HCT116 (cell line): ENCODE results near the gene SLC51A. TPM values are rescaled to one million over a fixed set of nuclear protein-coding genes. Genes with fewer than 3 reads are reported as not detected.

Experiments used
- ATAC-seq: fragments of 200-7000 bp; cut with Tn5 transposase; 2 replicates; pipeline ENCODE4 v1.9.1; 2020; ENCODE audit warnings: mild to moderate bottlenecking, moderate library complexity
- BruUV-seq: library from RNA; stranded (reverse); fragments of 400-500 nt; replicated peaks from 2 replicates; lab custom pipeline; 2021; lab: Mats Ljungman, UMichigan
- CTCF ChIA-PET: fragments of 300-600 bp; sonication (Branson Sonifier 250); formaldehyde crosslinking; loops from one replicate; lab custom pipeline; 2021; ENCODE audit warnings: antibody characterized with exemption; lab: Charles Lee
- POLR2A ChIA-PET: fragments of 300-600, 350-600 bp; sonication (Branson Sonifier 250); formaldehyde crosslinking; loops from one replicate; lab custom pipeline; 2021; ENCODE audit warnings: antibody characterized with exemption; lab: Charles Lee
- RAD21 ChIA-PET, 2 experiments: fragments of 300-600 bp; sonication (Branson Sonifier 250); formaldehyde crosslinking; loops; one replicate each; lab custom pipeline; 2023; ENCODE audit warnings: low total read pairs in 2 of 2; ENCODE audit not compliant: uncharacterized antibody in 2 of 2, unreplicated experiment in 2 of 2, low non-redundant PET in 1 of 2; lab: Charles Lee
- DNase-seq: peaks from one replicate; pipeline ENCODE4 v3.0.0-alpha.2; 2010; ENCODE audit warnings: low read depth, low spot score
- H2AFZ ChIP-seq: fragments of 200-600 bp; shearing (Covaris generic), sonication (generic); 2 replicates; pipeline ENCODE4 v1.6.1; 2017; ENCODE audit warnings: low read depth, mixed run types, mixed read lengths, antibody characterized with exemption, low read length; ENCODE audit not compliant: poor library complexity, severe bottlenecking
- H3K27ac ChIP-seq: 2 replicates; pipeline ENCODE4 v1.5.1; 2012; ENCODE audit warnings: low read depth, low read length
- H3K27me3 ChIP-seq: fragments of 200-600 bp; sonication (generic); 2 replicates; pipeline ENCODE4 v1.6.1; 2016; ENCODE audit warnings: mixed run types, low read length, mixed read lengths; ENCODE audit not compliant: insufficient read depth
- H3K36me3 ChIP-seq, 2 experiments: fragments of 200-500 bp in 1 of 2; fragments of 200-600 bp in 1 of 2; sonication (Bioruptor generic) in 1 of 2; sonication (generic) in 1 of 2; 2 replicates each; pipeline versions ENCODE4 v1.5.1 to v1.6.1; 2014 to 2016; ENCODE audit warnings: low read length in 2 of 2, inconsistent platforms in 1 of 2, mixed read lengths in 1 of 2, mixed run types in 1 of 2; ENCODE audit not compliant: insufficient read depth in 2 of 2, control insufficient read depth in 1 of 2
- H3K4me1 ChIP-seq, 2 experiments: fragments of 200-600 bp in 1 of 2; sonication (generic) in 1 of 2; 2 replicates each; pipeline versions ENCODE4 v1.5.1 to v1.6.1; 2012 to 2017; ENCODE audit warnings: low read length in 2 of 2, inconsistent platforms in 1 of 2, mild to moderate bottlenecking in 1 of 2, mixed read lengths in 1 of 2, mixed run types in 1 of 2, moderate library complexity in 1 of 2; ENCODE audit not compliant: insufficient read depth in 2 of 2, control insufficient read depth in 1 of 2
- H3K4me2 ChIP-seq: fragments of 200-600 bp; sonication (generic); 2 replicates; pipeline ENCODE4 v1.6.1; 2017; ENCODE audit warnings: mixed run types, low read length, mixed read lengths
- H3K4me3 ChIP-seq, 2 experiments: fragments of 200-600 bp in 1 of 2; sonication (generic) in 1 of 2; replicated peaks in 1 of 2; 2 replicates each; pipeline ENCODE4 v1.5.1; 2011 to 2016; ENCODE audit warnings: low read length in 2 of 2, control low read depth in 1 of 2, low read depth in 1 of 2, mild to moderate bottlenecking in 1 of 2, mixed read lengths in 1 of 2, mixed run types in 1 of 2
- H3K79me2 ChIP-seq: fragments of 200-600 bp; sonication (generic); 2 replicates; pipeline ENCODE4 v1.6.1; 2017; ENCODE audit warnings: mild to moderate bottlenecking, mixed run types, low read length, moderate library complexity, mixed read lengths; ENCODE audit not compliant: insufficient read depth
- H3K9ac ChIP-seq: fragments of 200-600 bp; sonication (generic); 2 replicates; pipeline ENCODE4 v1.6.1; 2016; ENCODE audit warnings: low read length, mixed read lengths
- H3K9me2 ChIP-seq: fragments of 200-600 bp; sonication (generic), shearing (Covaris generic); 2 replicates; pipeline ENCODE4 v1.6.1; 2017; ENCODE audit warnings: mixed run types, mild to moderate bottlenecking, moderate library complexity; ENCODE audit not compliant: insufficient read depth
- H3K9me3 ChIP-seq, 2 experiments: fragments of 200-500 bp in 1 of 2; fragments of 200-600 bp in 1 of 2; sonication (Bioruptor generic) in 1 of 2; sonication (generic) in 1 of 2; 2 replicates each; pipeline ENCODE4 v1.6.1; 2014 to 2017; ENCODE audit warnings: low read length in 2 of 2, mixed read lengths in 2 of 2, inconsistent platforms in 1 of 2, low read depth in 1 of 2, mild to moderate bottlenecking in 1 of 2, mixed run types in 1 of 2, moderate library complexity in 1 of 2; ENCODE audit not compliant: control insufficient read depth in 1 of 2, insufficient read depth in 1 of 2
- H4K20me1 ChIP-seq: fragments of 200-600 bp; sonication (generic), shearing (Covaris generic); 2 replicates; pipeline ENCODE4 v1.6.1; 2017; ENCODE audit warnings: mixed run types, mild to moderate bottlenecking, moderate library complexity; ENCODE audit not compliant: insufficient read depth
- CBX3 ChIP-seq: IDR thresholded peaks from 2 replicates; pipeline ENCODE4 v1.6.1; 2012; ENCODE audit warnings: low read depth
- EGR1 ChIP-seq: IDR thresholded peaks from 2 replicates; pipeline ENCODE4 v1.6.1; 2012; ENCODE audit warnings: low read depth
- ELF1 ChIP-seq: IDR thresholded peaks from 2 replicates; pipeline ENCODE4 v1.6.1; 2012; ENCODE audit warnings: low read depth, borderline replicate concordance
- EZH2 ChIP-seq: fragments of 200-600 bp; sonication (generic); IDR thresholded peaks from 2 replicates; pipeline ENCODE4 v1.6.1; 2017; ENCODE audit warnings: antibody characterized with exemption, mixed run types
- EZH2phosphoT487 ChIP-seq: fragments of 200-600 bp; IDR thresholded peaks from 2 replicates; pipeline ENCODE4 v1.6.1; 2018; ENCODE audit warnings: antibody characterized with exemption, borderline replicate concordance
- FOSL1 ChIP-seq: IDR thresholded peaks from 2 replicates; pipeline ENCODE4 v1.6.1; 2012; ENCODE audit warnings: low read depth
- JUND ChIP-seq: IDR thresholded peaks from 2 replicates; pipeline ENCODE4 v1.6.1; 2012
- POLR2AphosphoS5 ChIP-seq: IDR thresholded peaks from 2 replicates; pipeline ENCODE4 v1.6.1; 2011; ENCODE audit warnings: mild to moderate bottlenecking, low read depth, low read length, moderate library complexity
- RAD21 ChIP-seq: IDR thresholded peaks from 2 replicates; pipeline ENCODE4 v1.6.1; 2012; ENCODE audit warnings: low read depth, mild to moderate bottlenecking
- REST ChIP-seq: IDR thresholded peaks from 2 replicates; pipeline ENCODE4 v1.6.1; 2012; ENCODE audit warnings: low read depth
- SIN3A ChIP-seq: IDR thresholded peaks from 2 replicates; pipeline ENCODE4 v1.6.1; 2012; ENCODE audit warnings: low read depth
- SP1 ChIP-seq: IDR thresholded peaks from 2 replicates; pipeline ENCODE4 v1.6.1; 2012; ENCODE audit warnings: low read depth
- SRF ChIP-seq: IDR thresholded peaks from 2 replicates; pipeline ENCODE4 v1.6.1; 2012; ENCODE audit warnings: low read depth
- TCF7L2 ChIP-seq: IDR thresholded peaks from 2 replicates; pipeline ENCODE4 v1.7.0; 2011; ENCODE audit warnings: borderline replicate concordance, inconsistent platforms; ENCODE audit not compliant: insufficient read depth, insufficient read length; ENCODE audit errors: extremely low read depth
- YY1 ChIP-seq: IDR thresholded peaks from 2 replicates; pipeline ENCODE4 v1.6.1; 2011; ENCODE audit warnings: low read length, low read depth, moderate library complexity, mild to moderate bottlenecking; ENCODE audit not compliant: insufficient replicate concordance; ENCODE audit errors: extremely low read depth
- ZBTB33 ChIP-seq: IDR thresholded peaks from 2 replicates; pipeline ENCODE4 v1.6.1; 2011; ENCODE audit warnings: mild to moderate bottlenecking, low read length, moderate library complexity; ENCODE audit not compliant: insufficient replicate concordance; ENCODE audit errors: extremely low read depth
- ZFX ChIP-seq: fragments of 450-650 bp; IDR thresholded peaks from 2 replicates; pipeline ENCODE4 v1.6.1; 2017
- intact Hi-C: fragments of 100-400 bp; cut with micrococcal nuclease; formaldehyde crosslinking; loops from 2 replicates; pipeline ENCODE4 v1.10.0; 2022
- total RNA-seq: library from RNA; stranded (reverse); gene quantifications from one replicate; pipeline ENCODE4 v1.2.1, GENCODE V29; 2021; ENCODE audit not compliant: unreplicated experiment
- TF ChIP-seq, protein P1 (sequence below): IDR thresholded peaks from 2 replicates; pipeline ENCODE4 v1.6.1; 2012
- TF ChIP-seq, protein P2 (sequence below), 3 experiments: fragments of 200-600 bp in 1 of 3; sonication (generic) in 1 of 3; IDR thresholded peaks in 2 of 3; conservative IDR thresholded peaks in 1 of 3; 2 replicates each; pipeline ENCODE4 v1.5.1; 2012 to 2017; ENCODE audit warnings: low read depth in 2 of 3, low read length in 2 of 3, antibody characterized with exemption in 1 of 3, borderline replicate concordance in 1 of 3, control low read depth in 1 of 3, mild to moderate bottlenecking in 1 of 3, mixed read lengths in 1 of 3, mixed run types in 1 of 3, moderate library complexity in 1 of 3; ENCODE audit not compliant: insufficient read depth in 1 of 3
- TF ChIP-seq, protein P3 (sequence below): IDR thresholded peaks from 2 replicates; pipeline ENCODE4 v1.6.1; 2012

SLC51A gene
- total RNA-seq, 1 experiment from 2014 or later: not detected

DNA sequence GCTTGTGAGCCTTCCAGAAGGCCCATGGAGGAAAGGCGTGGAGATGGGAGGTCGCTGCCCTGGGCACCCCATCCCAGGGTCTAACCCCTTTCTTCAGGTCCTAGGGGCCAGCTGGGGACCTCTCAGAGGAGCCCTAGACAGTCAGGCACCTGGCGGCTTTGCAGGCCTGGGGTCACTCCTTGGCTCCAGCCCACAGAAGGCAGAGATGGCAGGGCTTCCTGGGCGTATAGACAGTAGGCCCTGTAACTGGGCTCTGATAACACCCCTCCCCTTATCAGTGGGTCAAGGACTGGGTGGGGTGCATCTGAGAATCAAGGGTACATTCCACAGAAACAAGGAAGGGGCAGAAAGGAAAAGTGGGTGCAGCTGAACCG lies 21.8 kb upstream of the SLC51A start:
- CTCF ChIA-PET: no interaction called here
- intact Hi-C loops: no loop called here
- no peak overlapping the region for H3K4me2 ChIP-seq
- H2AFZ ChIP-seq: no peak overlapping the region
- no peaks in the 10 kb centered on the region for H3K9me3 ChIP-seq
- no peak overlapping the region for H3K27ac ChIP-seq
- no TSS peak for BruUV-seq
- POLR2A ChIA-PET: no interaction called here
- H3K9me2 ChIP-seq: no peaks in the 10 kb centered on the region
- ATAC-seq: no peak
- no peaks in the 10 kb centered on the region; a peak in 1 of 4 replicates for H3K4me1 ChIP-seq
- H3K79me2 ChIP-seq: no peaks in the 10 kb centered on the region
- no peak for TF ChIP-seq REST
- TF ChIP-seq SRF: no peak
- TF ChIP-seq, protein P1, sequence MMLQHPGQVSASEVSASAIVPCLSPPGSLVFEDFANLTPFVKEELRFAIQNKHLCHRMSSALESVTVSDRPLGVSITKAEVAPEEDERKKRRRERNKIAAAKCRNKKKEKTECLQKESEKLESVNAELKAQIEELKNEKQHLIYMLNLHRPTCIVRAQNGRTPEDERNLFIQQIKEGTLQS: no peak
- TF ChIP-seq SIN3A: no peak
- TF ChIP-seq SP1: no peak
- TF ChIP-seq RAD21: no peak
- TF ChIP-seq, protein P2, sequence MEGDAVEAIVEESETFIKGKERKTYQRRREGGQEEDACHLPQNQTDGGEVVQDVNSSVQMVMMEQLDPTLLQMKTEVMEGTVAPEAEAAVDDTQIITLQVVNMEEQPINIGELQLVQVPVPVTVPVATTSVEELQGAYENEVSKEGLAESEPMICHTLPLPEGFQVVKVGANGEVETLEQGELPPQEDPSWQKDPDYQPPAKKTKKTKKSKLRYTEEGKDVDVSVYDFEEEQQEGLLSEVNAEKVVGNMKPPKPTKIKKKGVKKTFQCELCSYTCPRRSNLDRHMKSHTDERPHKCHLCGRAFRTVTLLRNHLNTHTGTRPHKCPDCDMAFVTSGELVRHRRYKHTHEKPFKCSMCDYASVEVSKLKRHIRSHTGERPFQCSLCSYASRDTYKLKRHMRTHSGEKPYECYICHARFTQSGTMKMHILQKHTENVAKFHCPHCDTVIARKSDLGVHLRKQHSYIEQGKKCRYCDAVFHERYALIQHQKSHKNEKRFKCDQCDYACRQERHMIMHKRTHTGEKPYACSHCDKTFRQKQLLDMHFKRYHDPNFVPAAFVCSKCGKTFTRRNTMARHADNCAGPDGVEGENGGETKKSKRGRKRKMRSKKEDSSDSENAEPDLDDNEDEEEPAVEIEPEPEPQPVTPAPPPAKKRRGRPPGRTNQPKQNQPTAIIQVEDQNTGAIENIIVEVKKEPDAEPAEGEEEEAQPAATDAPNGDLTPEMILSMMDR (IDR thresholded peaks at IDR 0.05 in 2 of 3, conservative IDR thresholded peaks at IDR 0.05 in 1 of 3; ENCODE audit: borderline replicate concordance in 1 of 3, insufficient read depth in 1 of 3, low read depth in 2 of 3, low read length in 2 of 3): no peak
- no peak for TF ChIP-seq JUND
- no peak for TF ChIP-seq EZH2
- TF ChIP-seq POLR2AphosphoS5: no peak
- TF ChIP-seq EGR1: no peak
- no peak for TF ChIP-seq ELF1
- TF ChIP-seq ZBTB33: no peak
- no peak for TF ChIP-seq TCF7L2
- TF ChIP-seq ZFX: no peak
- TF ChIP-seq, protein P3, sequence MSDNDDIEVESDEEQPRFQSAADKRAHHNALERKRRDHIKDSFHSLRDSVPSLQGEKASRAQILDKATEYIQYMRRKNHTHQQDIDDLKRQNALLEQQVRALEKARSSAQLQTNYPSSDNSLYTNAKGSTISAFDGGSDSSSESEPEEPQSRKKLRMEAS: no peak
- TF ChIP-seq YY1: no peak
- TF ChIP-seq FOSL1: no peak
- TF ChIP-seq EZH2phosphoT487: no peak
- no peak for TF ChIP-seq CBX3
- RAD21 ChIA-PET: no interaction called here
- no peak overlapping the region for H3K4me3 ChIP-seq
- no peaks in the 10 kb centered on the region for H3K27me3 ChIP-seq
- H3K36me3 ChIP-seq: no peaks in the 10 kb centered on the region
- no peak overlapping the region for H3K9ac ChIP-seq
- DNase-seq: no peak
- H4K20me1 ChIP-seq: no peaks in the 10 kb centered on the region
